22Rv1 (cell line): ENCODE measurements around the gene CTCF.

Source experiments
- ZFX ChIP-seq: fragments of 450-650 bp; IDR thresholded peaks from 2 replicates; pipeline ENCODE4 v1.6.1; 2017; ENCODE audit warnings: antibody characterized with exemption, borderline replicate concordance
- TF ChIP-seq, protein P1 (sequence below): fragments of 450-650 bp; IDR thresholded peaks from 2 replicates; pipeline ENCODE4 v1.5.1; 2017; ENCODE audit warnings: mild to moderate bottlenecking

DNA sequence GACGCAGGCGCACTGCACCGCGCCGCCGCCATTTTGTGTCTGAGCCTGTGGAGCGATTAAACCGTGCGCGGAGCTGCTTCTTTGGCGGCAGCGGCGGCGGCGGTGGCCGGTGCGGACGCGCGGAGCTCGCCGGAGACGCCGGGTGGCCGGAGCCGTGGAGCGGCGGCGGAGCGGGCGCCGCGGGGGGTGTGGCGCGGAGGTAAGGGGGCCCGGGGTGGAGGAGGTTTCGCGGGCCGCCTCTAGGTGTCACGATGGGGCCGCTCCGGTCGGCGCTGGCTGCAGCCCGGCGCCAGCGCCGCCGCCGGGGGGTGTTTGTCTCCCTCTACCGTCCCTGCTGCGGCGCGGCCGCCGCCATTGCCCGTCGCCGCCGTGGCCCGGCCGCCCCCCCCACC, at the start of gene CTCF:
- TF ChIP-seq, protein P1, sequence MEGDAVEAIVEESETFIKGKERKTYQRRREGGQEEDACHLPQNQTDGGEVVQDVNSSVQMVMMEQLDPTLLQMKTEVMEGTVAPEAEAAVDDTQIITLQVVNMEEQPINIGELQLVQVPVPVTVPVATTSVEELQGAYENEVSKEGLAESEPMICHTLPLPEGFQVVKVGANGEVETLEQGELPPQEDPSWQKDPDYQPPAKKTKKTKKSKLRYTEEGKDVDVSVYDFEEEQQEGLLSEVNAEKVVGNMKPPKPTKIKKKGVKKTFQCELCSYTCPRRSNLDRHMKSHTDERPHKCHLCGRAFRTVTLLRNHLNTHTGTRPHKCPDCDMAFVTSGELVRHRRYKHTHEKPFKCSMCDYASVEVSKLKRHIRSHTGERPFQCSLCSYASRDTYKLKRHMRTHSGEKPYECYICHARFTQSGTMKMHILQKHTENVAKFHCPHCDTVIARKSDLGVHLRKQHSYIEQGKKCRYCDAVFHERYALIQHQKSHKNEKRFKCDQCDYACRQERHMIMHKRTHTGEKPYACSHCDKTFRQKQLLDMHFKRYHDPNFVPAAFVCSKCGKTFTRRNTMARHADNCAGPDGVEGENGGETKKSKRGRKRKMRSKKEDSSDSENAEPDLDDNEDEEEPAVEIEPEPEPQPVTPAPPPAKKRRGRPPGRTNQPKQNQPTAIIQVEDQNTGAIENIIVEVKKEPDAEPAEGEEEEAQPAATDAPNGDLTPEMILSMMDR, result peak; percentile 80
- no peak for TF ChIP-seq ZFX
